ENCODE results near the gene CNTNAP2. TPM values are rescaled to one million over a fixed set of nuclear protein-coding genes. Genes with fewer than 3 reads are reported as not detected.

Gene CNTNAP2
- total and polyA plus RNA-seq, 2 of the 4 experiments (the other 2 are of a cell fraction) = not detected

DNA sequence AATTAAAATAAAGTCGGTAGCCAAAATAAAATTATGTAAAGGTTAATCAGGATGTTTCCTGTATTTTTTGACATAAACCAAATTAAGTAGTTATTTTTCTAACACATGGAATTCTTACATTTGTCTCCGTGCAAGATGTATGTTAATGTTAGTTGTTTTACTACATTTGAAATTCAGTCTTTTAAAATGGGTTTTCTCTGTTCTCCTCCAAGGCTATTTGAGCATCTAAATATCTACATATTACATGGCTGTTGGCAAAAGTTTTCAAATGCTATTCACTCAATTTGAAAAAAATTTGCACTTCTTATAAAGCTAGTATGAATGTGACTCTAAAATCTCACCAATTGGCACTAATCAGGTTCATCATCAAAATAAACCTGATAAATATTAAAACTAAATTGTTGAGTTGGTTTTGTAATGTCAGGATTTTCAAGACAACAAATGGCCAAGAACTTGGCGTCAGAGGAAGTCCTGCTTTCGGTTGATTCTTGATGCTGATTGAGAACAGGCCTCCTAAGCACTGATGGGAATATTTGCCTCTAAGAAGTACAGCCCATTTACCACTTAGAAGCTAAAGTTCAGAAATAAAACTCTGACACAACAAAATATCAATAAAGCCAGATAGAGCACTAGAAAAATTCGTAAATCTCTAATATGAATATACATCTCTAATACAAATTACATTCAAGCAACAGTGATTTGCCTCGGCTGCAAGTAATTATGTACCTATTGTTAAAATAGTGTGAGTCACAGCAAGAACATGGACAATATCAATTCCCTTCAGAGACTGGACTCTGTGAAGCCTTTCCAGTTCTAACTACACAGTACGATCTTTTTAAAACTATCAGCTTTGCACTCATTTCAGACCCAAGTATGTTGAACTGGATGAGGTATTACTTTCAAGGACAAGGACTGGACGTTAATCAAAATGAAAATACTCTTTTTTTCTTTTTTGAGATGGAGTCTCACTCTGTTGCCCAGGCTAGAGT is 1740.8 kb downstream of the CNTNAP2 start (continued):
- TF ChIP-seq RFX5 (IDR thresholded peaks at IDR 0.05; ENCODE audit: low read depth, low read length) = no peak

- Histone ChIP-seq H4K8ac (ENCODE audit: low read depth in 2 of 2, low read length in 2 of 2) (no peak overlapping the region), H3K9ac (ENCODE audit: low read depth, low read length) (no peak overlapping the region), H3K79me1 (ENCODE audit: low read depth in 1 of 2, low read length in 2 of 2) (no peaks in the 10 kb centered on the region), H2BK20ac (ENCODE audit: low read depth, low read length) (no peak overlapping the region), H3K27ac (ENCODE audit: insufficient read depth, low read length) (no peak overlapping the region), H2BK5ac (ENCODE audit: low read depth, low read length, poor library complexity, severe bottlenecking) (no peak overlapping the region), H3K27me3 (ENCODE audit: control insufficient read depth, insufficient read depth, low read length) (no peaks in the 10 kb centered on the region), H3K14ac (replicated peaks; ENCODE audit: low read depth, low read length) (no peak overlapping the region), H4K91ac (ENCODE audit: insufficient read depth, low read depth, low read length) (no peak overlapping the region), H3K36me3 (ENCODE audit: control insufficient read depth, insufficient read depth, low read length) (no peaks in the 10 kb centered on the region), H4K20me1 (ENCODE audit: insufficient read depth, low read length) (no peaks in the 10 kb centered on the region), H2AK5ac (ENCODE audit: low read depth, low read length) (no peak overlapping the region), H3K9me3 (ENCODE audit: control insufficient read depth, insufficient read depth, low read length) (peaks cover 9% of the 10 kb centered on the region), H3K56ac (ENCODE audit: extremely low read depth, insufficient read depth, low read length) (no peak overlapping the region), H3K4me2 (ENCODE audit: low read depth, low read length) (no peak overlapping the region), H2AFZ (replicated peaks; ENCODE audit: low read length, poor library complexity) (no peak overlapping the region), H3K4me1 (ENCODE audit: control insufficient read depth, insufficient read depth, low read length) (no peaks in the 10 kb centered on the region), H4K5ac (ENCODE audit: low read depth, low read length) (no peak overlapping the region), H3K23ac (ENCODE audit: low read depth, low read length) (no peak overlapping the region), H3K4me3 (ENCODE audit: insufficient read depth, low read depth, low read length) (no peak overlapping the region), H2AK9ac (replicated peaks; ENCODE audit: low read depth, low read length, poor library complexity) (no peak overlapping the region), H2BK15ac (ENCODE audit: low read depth, low read length) (no peak overlapping the region), H3K4ac (ENCODE audit: low read depth, low read length) (no peak overlapping the region), H2BK120ac (ENCODE audit: low read depth, low read length) (no peak overlapping the region), H3K9me1 (ENCODE audit: insufficient read depth, low read length) (no peaks in the 10 kb centered on the region), H3K18ac (ENCODE audit: low read depth, low read length) (no peak overlapping the region)
- no peak for ATAC-seq (ENCODE audit: low read depth)
- no CpG with 5 or more reads among the region's 3 CpGs for WGBS, 2 experiments (ENCODE audit: extremely low coverage in 2 of 2, insufficient read length in 1 of 2)
- in situ Hi-C loops (cut with MboI; ENCODE audit: low sequenced_read_pairs) = no loop called here
- dilution Hi-C loops (cut with HindIII; ENCODE audit: low sequenced_read_pairs, unreplicated experiment) = no loop called here
- ChIA-PET CTCF (no interaction called here), POLR2A (ENCODE audit: unreplicated experiment) (no interaction called here)
- BruUV-seq (replicated peaks) = no TSS peak
- no peak for TF ChIP-seq USF2 (IDR thresholded peaks at IDR 0.05; ENCODE audit: low read depth, low read length)
- TF ChIP-seq NFE2L2 (IDR thresholded peaks at IDR 0.05; ENCODE audit: low read depth, low read length) = no peak
- no peak for TF ChIP-seq CTCF (conservative IDR thresholded peaks at IDR 0.05; ENCODE audit: low read depth, low read length)
- no peak for TF ChIP-seq FOS (IDR thresholded peaks at IDR 0.05; ENCODE audit: low read depth, low read length)
- TF ChIP-seq CHD1 (IDR thresholded peaks at IDR 0.05; ENCODE audit: low read depth, low read length) = no peak
- DNase-seq = no peak
- intact Hi-C loops (cut with micrococcal nuclease) = no loop called here
Measured at GRCh38 chr7:147858421-147858820, 1741.8 kb downstream of the CNTNAP2 start.
